Smooth muscle cell (in vitro differentiated cells): ENCODE measurements around the gene CHIT1. TPM values are rescaled to one million over a fixed set of nuclear protein-coding genes. Genes with fewer than 3 reads are reported as not detected.
"Not testable (repeated sequence)": the region's sequence is repeated elsewhere in the genome, so short reads cannot be mapped to it uniquely, and the experiment has no call there.

Experiments
- DNase-seq: peaks from one replicate; lab custom pipeline; 2025; ENCODE audit not compliant: unreplicated experiment; lab: John Stamatoyannopoulos, UW
- H2AFZ ChIP-seq: fragments of 200-600 bp; sonication (generic); 2 replicates; pipeline ENCODE4 v1.6.0; 2016; ENCODE audit warnings: antibody characterized with exemption, low read depth, mild to moderate bottlenecking
- H3F3A ChIP-seq: fragments of 200-600 bp; sonication (generic); 2 replicates; pipeline ENCODE4 v1.6.0; 2017; ENCODE audit warnings: antibody characterized with exemption, low read depth
- H3K27ac ChIP-seq: fragments of 200-600 bp; sonication (generic); 2 replicates; pipeline ENCODE4 v1.5.1; 2016; ENCODE audit warnings: low read depth, mild to moderate bottlenecking
- H3K27me3 ChIP-seq: fragments of 200-600 bp; sonication (generic); 2 replicates; pipeline ENCODE4 v1.6.1; 2016; ENCODE audit warnings: low read depth, mild to moderate bottlenecking
- H3K36me3 ChIP-seq: fragments of 200-600 bp; sonication (generic); 2 replicates; pipeline ENCODE4 v1.5.1; 2016; ENCODE audit warnings: low read depth
- H3K4me1 ChIP-seq: fragments of 200-600 bp; sonication (generic); 2 replicates; pipeline ENCODE4 v1.5.1; 2016; ENCODE audit warnings: low read depth
- H3K4me2 ChIP-seq: fragments of 200-600 bp; sonication (generic); 2 replicates; pipeline ENCODE4 v1.6.0; 2016; ENCODE audit warnings: mild to moderate bottlenecking
- H3K4me3 ChIP-seq: fragments of 200-600 bp; sonication (generic); 2 replicates; pipeline ENCODE4 v1.5.1; 2016; ENCODE audit warnings: mild to moderate bottlenecking
- H3K79me2 ChIP-seq: fragments of 200-600 bp; sonication (generic); 2 replicates; pipeline ENCODE4 v1.6.0; 2016; ENCODE audit warnings: low read depth, mild to moderate bottlenecking
- H3K9ac ChIP-seq: fragments of 200-600 bp; sonication (generic); 2 replicates; pipeline ENCODE4 v1.6.0; 2016; ENCODE audit warnings: low read depth
- H3K9me3 ChIP-seq: fragments of 200-600 bp; sonication (generic); replicated peaks from 2 replicates; pipeline ENCODE4 v1.5.1; 2016; ENCODE audit warnings: low read depth
- H4K20me1 ChIP-seq: fragments of 200-600 bp; sonication (generic); 2 replicates; pipeline ENCODE4 v1.6.0; 2016; ENCODE audit warnings: low read depth
- WGBS: methylation state at CpG from one replicate; pipeline ENCODE4 v1.1.7; 2016; ENCODE audit warnings: low lambda C conversion rate; 5-methylcytosine and 5-hydroxymethylcytosine counted together
- polyA plus RNA-seq: library from polyadenylated mRNA; unstranded; fragments of >200 nt; fragmentation: Nextera tagmentation; extraction: Ambion mirVana; gene quantifications from 2 replicates; pipeline ENCODE4 v1.2.1, GENCODE V29; 2016
- total RNA-seq: library from RNA; depleted of rRNA; stranded (reverse); fragments of >200 nt; gene quantifications from 2 replicates; pipeline ENCODE4 v1.2.3, GENCODE V29; 2014
- TF ChIP-seq, protein P1 (sequence below): fragments of 200-600 bp; sonication (generic); IDR thresholded peaks from 2 replicates; pipeline ENCODE4 v1.5.1; 2017; ENCODE audit warnings: borderline replicate concordance, mild to moderate bottlenecking, antibody characterized with exemption; ENCODE audit not compliant: insufficient read depth, poor library complexity, severe bottlenecking

CHIT1 gene
- total and polyA plus RNA-seq, 2 experiments from 2014 or later = not detected

DNA sequence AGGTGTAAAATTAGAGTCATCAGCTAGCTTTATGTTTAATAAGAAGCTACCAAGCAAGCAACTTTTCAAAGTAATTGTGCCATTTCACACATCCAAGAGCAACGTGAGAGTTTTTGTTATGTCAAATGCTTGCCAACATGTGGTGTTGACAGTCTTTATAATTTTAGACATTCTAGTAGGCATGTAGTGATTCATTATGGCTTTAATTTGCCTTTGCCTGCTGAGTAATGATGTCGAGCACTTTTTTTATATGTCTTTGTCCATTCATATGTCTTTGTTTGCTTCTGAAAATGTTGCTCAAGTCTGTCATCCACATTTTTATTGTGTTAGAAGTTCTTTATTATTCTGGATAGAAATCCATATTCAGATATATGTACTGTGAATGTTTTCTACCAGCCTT lies 21.4 kb upstream of the CHIT1 start:
- no peaks in the 10 kb centered on the region for H3K79me2 ChIP-seq
- no peak overlapping the region for H3K4me2 ChIP-seq
- H3K27me3 ChIP-seq = peaks cover 11% of the 10 kb centered on the region
- WGBS = 71% methylated on average over 2 of the region's 2 CpGs
- H3K4me1 ChIP-seq = no peaks in the 10 kb centered on the region
- no peaks in the 10 kb centered on the region for H3K9me3 ChIP-seq
- no peak overlapping the region for H3K4me3 ChIP-seq
- no peak overlapping the region for H3K27ac ChIP-seq
- H2AFZ ChIP-seq = no peak overlapping the region
- no peak overlapping the region for H3K9ac ChIP-seq
- H3F3A ChIP-seq = no peaks in the 10 kb centered on the region
- no peaks in the 10 kb centered on the region for H4K20me1 ChIP-seq
- TF ChIP-seq, protein P1, sequence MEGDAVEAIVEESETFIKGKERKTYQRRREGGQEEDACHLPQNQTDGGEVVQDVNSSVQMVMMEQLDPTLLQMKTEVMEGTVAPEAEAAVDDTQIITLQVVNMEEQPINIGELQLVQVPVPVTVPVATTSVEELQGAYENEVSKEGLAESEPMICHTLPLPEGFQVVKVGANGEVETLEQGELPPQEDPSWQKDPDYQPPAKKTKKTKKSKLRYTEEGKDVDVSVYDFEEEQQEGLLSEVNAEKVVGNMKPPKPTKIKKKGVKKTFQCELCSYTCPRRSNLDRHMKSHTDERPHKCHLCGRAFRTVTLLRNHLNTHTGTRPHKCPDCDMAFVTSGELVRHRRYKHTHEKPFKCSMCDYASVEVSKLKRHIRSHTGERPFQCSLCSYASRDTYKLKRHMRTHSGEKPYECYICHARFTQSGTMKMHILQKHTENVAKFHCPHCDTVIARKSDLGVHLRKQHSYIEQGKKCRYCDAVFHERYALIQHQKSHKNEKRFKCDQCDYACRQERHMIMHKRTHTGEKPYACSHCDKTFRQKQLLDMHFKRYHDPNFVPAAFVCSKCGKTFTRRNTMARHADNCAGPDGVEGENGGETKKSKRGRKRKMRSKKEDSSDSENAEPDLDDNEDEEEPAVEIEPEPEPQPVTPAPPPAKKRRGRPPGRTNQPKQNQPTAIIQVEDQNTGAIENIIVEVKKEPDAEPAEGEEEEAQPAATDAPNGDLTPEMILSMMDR = no peak
- DNase-seq = no peak
- no peaks in the 10 kb centered on the region for H3K36me3 ChIP-seq

DNA sequence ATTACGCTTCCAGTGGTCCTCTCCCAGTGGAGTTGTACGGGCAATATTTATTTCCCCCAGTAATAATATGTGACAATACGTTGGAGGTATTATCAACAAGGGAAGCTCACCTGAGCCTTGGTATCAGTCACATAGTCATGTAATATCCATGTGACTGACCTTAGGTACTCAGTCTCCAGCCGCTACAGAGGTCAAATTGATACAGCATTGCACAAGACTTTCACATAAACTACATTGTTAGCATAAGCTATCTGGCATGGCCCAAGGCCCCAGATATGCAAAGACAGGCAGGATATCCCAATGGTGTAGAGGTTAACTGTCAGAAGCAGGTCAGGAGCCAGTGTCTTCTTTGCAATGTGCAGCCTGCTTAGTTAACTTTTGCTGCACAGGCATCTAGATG lies 15.3 kb upstream of the CHIT1 start:
- Histone ChIP-seq H3K9ac (no peak overlapping the region), H3K4me3 (no peak overlapping the region), H3K79me2 (no peaks in the 10 kb centered on the region), H3K4me1 (no peaks in the 10 kb centered on the region), H3K9me3 (no peaks in the 10 kb centered on the region), H3K27ac (no peak overlapping the region), H4K20me1 (no peaks in the 10 kb centered on the region), H3K36me3 (no peaks in the 10 kb centered on the region), H2AFZ (no peak overlapping the region), H3F3A (no peaks in the 10 kb centered on the region), H3K4me2 (no peak overlapping the region), H3K27me3 (peaks cover 18% of the 10 kb centered on the region)
- DNase-seq = no peak
- TF ChIP-seq, protein P1 = no peak
- WGBS = 47% methylated on average over 4 of the region's 4 CpGs

GRCh38 chr1:203241708-203242107 lies 12.2 kb upstream of the CHIT1 start:
- not testable (repeated sequence) for H4K20me1 ChIP-seq, H3K4me2 ChIP-seq, H3K4me3 ChIP-seq, H3K4me1 ChIP-seq, H3K36me3 ChIP-seq, H2AFZ ChIP-seq, H3K9ac ChIP-seq, H3K9me3 ChIP-seq, DNase-seq, H3K27ac ChIP-seq, H3F3A ChIP-seq, H3K79me2 ChIP-seq
- H3K27me3 ChIP-seq = peaks cover 26% of the 10 kb centered on the region
- 86% methylated on average over 5 of the region's 5 CpGs for WGBS

DNA sequence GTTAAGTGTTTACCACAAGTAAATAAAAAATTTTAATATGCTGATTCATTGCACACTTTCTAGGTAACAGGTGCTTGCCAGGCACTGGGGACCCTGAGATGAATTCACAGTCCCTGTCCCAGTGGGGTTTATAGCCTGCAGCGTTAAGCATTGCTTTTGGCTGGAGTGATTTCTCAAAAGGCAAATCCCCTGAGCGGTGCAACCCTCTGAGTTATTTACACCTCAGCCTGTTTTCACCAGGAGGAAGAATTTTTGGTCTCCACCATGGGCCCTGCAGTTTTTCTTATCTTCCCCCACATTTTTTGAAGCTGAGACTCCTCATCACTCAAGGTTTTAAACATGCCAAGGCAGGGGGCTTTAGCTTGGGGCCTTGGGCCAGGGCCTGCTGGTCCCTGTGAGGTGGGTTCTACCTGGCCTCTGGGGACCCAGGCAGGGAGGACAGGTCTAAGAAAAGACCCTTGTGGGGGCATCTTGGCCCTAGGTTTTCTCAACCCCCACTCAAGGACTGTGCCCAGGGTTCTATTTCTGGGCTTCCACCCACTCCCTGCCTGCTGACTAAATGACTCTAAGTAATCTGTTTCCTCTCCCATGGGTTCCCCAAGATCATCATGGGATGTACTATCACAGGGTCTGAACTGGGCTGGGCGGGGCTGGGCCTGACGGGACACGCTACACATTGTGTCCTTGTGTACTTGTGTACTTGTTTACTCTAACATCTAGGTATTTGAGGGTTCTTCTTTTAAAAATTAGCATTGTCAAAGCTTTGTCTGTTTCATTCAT lies 10.2 kb upstream of the CHIT1 start:
- DNase-seq = no peak
- Histone ChIP-seq H3K4me1 (no peaks in the 10 kb centered on the region), H3K4me3 (no peak overlapping the region), H3K4me2 (no peak overlapping the region), H3K9me3 (no peaks in the 10 kb centered on the region), H3K27ac (no peak overlapping the region), H3K79me2 (no peaks in the 10 kb centered on the region), H4K20me1 (no peaks in the 10 kb centered on the region), H2AFZ (no peak overlapping the region), H3K27me3 (peaks cover 26% of the 10 kb centered on the region), H3K9ac (no peak overlapping the region), H3F3A (no peaks in the 10 kb centered on the region), H3K36me3 (no peaks in the 10 kb centered on the region)
- 83% methylated on average over 5 of the region's 5 CpGs for WGBS
- TF ChIP-seq, protein P1 = no peak
